Mucosa of descending colon (tissue), 3 donors: ENCODE results near the gene GNAS. TPM values are rescaled to one million over a fixed set of nuclear protein-coding genes. Genes with fewer than 3 reads are reported as not detected.

Experiments
- ATAC-seq: fragments of 200-7000 bp; cut with Tn5 transposase; one replicate; pipeline ENCODE4 v1.9.1; 2020; ENCODE audit warnings: mild to moderate bottlenecking, moderate library complexity
- DNase-seq, 3 donors: peaks; one replicate each; pipeline ENCODE4 v3.0.0-alpha.2; 2020
- H3K36me3 ChIP-seq: fragments of 200-600 bp; one replicate; pipeline ENCODE4 v1.8.0; 2021; ENCODE audit warnings: low read depth, mild to moderate bottlenecking
- H3K4me1 ChIP-seq: fragments of 200-600 bp; one replicate; pipeline ENCODE4 v1.8.0; 2021; ENCODE audit warnings: low read depth, mild to moderate bottlenecking
- H3K4me3 ChIP-seq: fragments of 200-600 bp; one replicate; pipeline ENCODE4 v1.8.0; 2021; ENCODE audit warnings: mild to moderate bottlenecking
- H3K9me3 ChIP-seq: fragments of 200-600 bp; one replicate; pipeline ENCODE4 v1.8.0; 2021; ENCODE audit warnings: mild to moderate bottlenecking
- CTCF ChIP-seq: fragments of 200-600 bp; IDR thresholded peaks from one replicate; pipeline ENCODE4 v1.8.0; 2022; ENCODE audit warnings: antibody characterized with exemption, mild to moderate bottlenecking
- intact Hi-C, 2 donors: fragments of 100-400 bp; cut with DNase I in 1 of 2; cut with micrococcal nuclease in 1 of 2; formaldehyde crosslinking; loops; one replicate each; pipeline versions ENCODE4 v1.11.0 to v1.11.1; 2022; cut with DNase I, micrococcal nuclease
- total RNA-seq, 3 donors: library from RNA; stranded (reverse); fragmentation: NEBNext Ultra II Directional in 2 of 3; extraction: Animal tissue kit (Norgen Biotek cat#: 25700) in 2 of 3; gene quantifications; one replicate each; pipeline versions ENCODE4 v1.2.1 to v1.2.4, GENCODE V29; 2021 to 2023
- donor health status: DM: no; HTN: no; CAD: no; lungs with moderate emphysema.
- donor health status: DM: no; HTN: no; CAD: no.
- donor health status: DM: no; HTN: yes; CAD: no.

Gene GNAS
- total RNA-seq, 3 donors from 2014 or later, result 583 to 659 (median 632) TPM

- no peak for DNase-seq
- H3K9me3 ChIP-seq, result no peaks in the 10 kb centered on the region
Measured at GRCh38 chr20:58851969-58852458, 502 bp upstream of the GNAS start.

GRCh38 chr20:58853466-58853865 lies 950 bp downstream of the GNAS start:
- DNase-seq, result no peak
- Histone ChIP-seq H3K9me3 (no peaks in the 10 kb centered on the region), H3K4me1 (peaks cover 15% of the 10 kb centered on the region), H3K36me3 (no peaks in the 10 kb centered on the region), H3K4me3 (no peak overlapping the region)
- intact Hi-C loops, result no loop called here
- no peak for ATAC-seq
- TF ChIP-seq CTCF, result no peak

More at GRCh38 chr20:58851969-58852458, 502 bp upstream of the GNAS start:
- H3K4me1 ChIP-seq, result peaks cover 15% of the 10 kb centered on the region
- no peak for TF ChIP-seq CTCF
- intact Hi-C loops, result no loop called here
- no peaks in the 10 kb centered on the region for H3K36me3 ChIP-seq
- no peak for ATAC-seq
- no peak overlapping the region for H3K4me3 ChIP-seq

DNA sequence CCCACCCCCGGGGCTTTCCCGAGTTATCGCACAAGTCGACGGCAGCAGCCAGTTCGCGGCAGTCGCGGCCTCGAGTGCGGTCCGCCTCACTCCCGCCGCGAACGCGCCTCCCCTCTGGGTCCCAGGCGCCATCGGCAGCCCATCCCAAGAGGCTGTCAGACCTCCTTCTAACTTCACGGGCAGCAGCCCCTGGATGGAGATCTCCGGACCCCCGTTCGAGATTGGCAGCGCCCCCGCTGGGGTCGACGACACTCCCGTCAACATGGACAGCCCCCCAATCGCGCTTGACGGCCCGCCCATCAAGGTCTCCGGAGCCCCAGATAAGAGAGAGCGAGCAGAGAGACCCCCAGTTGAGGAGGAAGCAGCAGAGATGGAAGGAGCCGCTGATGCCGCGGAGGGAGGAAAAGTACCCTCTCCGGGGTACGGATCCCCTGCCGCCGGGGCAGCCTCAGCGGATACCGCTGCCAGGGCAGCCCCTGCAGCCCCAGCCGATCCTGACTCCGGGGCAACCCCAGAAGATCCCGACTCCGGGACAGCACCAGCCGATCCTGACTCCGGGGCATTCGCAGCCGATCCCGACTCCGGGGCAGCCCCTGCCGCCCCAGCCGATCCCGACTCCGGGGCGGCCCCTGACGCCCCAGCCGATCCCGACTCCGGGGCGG lies 1.6 kb downstream of the GNAS start:
- intact Hi-C loops, result no loop called here
- H3K36me3 ChIP-seq, result no peaks in the 10 kb centered on the region
- ATAC-seq (no peak), DNase-seq (no peak)
- no peak for TF ChIP-seq CTCF
- H3K9me3 ChIP-seq, result no peaks in the 10 kb centered on the region
- H3K4me3 ChIP-seq, result no peak overlapping the region
- peaks cover 15% of the 10 kb centered on the region for H3K4me1 ChIP-seq

DNA sequence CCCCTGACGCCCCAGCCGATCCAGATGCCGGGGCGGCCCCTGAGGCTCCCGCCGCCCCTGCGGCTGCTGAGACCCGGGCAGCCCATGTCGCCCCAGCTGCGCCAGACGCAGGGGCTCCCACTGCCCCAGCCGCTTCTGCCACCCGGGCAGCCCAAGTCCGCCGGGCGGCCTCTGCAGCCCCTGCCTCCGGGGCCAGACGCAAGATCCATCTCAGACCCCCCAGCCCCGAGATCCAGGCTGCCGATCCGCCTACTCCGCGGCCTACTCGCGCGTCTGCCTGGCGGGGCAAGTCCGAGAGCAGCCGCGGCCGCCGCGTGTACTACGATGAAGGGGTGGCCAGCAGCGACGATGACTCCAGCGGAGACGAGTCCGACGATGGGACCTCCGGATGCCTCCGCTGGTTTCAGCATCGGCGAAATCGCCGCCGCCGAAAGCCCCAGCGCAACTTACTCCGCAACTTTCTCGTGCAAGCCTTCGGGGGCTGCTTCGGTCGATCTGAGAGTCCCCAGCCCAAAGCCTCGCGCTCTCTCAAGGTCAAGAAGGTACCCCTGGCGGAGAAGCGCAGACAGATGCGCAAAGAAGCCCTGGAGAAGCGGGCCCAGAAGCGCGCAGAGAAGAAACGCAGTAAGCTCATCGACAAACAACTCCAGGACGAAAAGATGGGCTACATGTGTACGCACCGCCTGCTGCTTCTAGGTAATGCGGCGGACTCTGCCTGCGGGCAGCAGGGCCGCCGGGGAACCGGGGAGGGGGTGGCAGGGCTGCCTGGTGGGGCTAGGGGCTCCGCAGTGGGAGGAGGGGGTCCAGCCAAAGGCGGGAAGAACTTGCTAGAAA lies 2.3 kb downstream of the GNAS start:
- ATAC-seq (no peak), DNase-seq (peak in 1 of 3 donors; percentile 18)
- Histone ChIP-seq H3K9me3 (no peaks in the 10 kb centered on the region), H3K36me3 (no peaks in the 10 kb centered on the region), H3K4me1 (peaks cover 15% of the 10 kb centered on the region), H3K4me3 (no peak overlapping the region)
- intact Hi-C loops, result no loop called here
- TF ChIP-seq CTCF, result no peak

- intact Hi-C loops, result no loop called here
- no peak overlapping the region for H3K4me3 ChIP-seq
- ATAC-seq, result no peak
- no peaks in the 10 kb centered on the region for H3K36me3 ChIP-seq
- no peak for TF ChIP-seq CTCF
- no peak for DNase-seq
- H3K4me1 ChIP-seq, result peaks cover 15% of the 10 kb centered on the region
- no peaks in the 10 kb centered on the region for H3K9me3 ChIP-seq
Measured at GRCh38 chr20:58855506-58856389, 3.2 kb downstream of the GNAS start.
